Activated effector memory CD4-positive, alpha-beta T cell treated with Interleukin-2 at 50 U/mL for 16 hours (primary cell): ENCODE results near the gene TANK.

Experiments
- DNase-seq: peaks from one replicate; pipeline ENCODE4 v3.0.0-alpha.2; 2020

Gene TANK

DNA sequence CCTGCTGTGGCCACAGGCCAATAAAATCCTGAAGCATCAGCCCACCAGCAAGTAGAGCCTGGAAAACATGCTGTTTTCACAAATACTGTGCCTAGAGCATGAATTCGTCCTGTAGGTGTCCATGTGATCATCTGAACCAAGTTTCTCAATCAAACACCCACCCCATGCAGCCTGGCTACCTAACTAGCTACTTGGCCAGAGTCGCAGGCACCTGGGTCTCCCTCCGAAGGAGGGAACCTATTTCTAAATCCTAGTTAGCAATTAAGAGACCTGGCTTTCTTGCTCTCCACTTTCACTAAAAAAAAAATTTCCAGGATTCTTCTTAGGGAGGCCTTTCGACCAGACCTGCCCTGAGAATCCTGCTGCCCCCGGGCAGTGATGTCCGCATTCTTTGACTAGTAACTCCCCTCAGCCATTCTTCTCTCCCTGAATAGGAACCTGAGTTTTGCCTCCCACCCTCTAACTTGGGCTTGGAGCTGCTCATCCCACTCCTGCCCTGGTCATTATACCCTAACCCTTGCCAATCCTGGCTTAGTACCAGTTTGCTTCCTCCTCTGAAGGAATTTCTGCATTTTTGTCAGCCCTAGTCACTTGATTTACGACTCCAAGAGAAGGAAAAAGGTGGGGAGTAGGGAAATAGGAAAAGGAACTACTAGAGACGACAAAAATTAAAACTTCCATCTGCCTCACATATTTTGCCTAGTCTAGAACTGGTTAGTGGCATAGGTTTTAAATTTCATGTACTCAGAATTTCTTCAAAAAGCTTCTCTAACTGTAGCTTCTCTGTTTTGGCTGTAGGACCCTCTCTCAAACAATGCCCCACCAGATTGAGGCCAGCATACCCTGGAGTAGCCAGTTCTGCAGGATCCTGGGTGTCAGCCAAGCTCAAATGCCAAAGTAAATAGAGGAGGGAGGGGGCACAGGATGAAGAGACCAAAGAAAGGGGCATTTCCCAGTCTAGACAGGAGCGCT is 25.4 kb upstream of the TANK start:
- DNase-seq = no peak

DNA sequence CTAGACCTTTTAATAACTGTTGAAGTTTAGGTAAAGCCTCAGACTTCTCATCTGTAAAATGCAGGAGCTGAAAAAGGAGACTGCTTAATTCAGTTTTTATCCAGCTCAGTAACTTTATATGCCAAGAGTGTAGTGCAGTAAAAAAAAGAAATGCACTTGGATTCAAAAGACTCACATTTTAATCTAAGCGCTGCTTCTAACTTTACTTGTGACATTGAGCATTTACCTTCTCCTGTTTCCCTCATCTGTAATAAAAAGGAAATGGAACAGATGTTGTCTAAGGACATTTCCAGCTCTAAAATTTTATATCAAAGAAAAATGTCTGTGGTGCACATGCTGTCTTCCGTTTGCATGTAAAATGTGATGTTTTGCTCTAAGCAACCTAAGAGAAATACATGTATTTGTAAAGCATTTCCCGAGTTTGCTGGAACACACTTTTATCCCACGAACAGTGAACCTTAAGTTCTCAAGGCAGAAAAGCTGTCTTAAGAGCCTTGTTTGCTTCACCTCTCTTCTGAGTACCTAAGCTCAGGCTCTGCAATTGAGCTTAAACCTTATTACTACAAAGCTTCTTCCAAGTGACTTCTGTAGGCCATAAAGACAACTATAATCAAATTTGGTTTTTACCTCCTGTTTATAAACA is 24.2 kb upstream of the TANK start:
- no peak for DNase-seq

DNA sequence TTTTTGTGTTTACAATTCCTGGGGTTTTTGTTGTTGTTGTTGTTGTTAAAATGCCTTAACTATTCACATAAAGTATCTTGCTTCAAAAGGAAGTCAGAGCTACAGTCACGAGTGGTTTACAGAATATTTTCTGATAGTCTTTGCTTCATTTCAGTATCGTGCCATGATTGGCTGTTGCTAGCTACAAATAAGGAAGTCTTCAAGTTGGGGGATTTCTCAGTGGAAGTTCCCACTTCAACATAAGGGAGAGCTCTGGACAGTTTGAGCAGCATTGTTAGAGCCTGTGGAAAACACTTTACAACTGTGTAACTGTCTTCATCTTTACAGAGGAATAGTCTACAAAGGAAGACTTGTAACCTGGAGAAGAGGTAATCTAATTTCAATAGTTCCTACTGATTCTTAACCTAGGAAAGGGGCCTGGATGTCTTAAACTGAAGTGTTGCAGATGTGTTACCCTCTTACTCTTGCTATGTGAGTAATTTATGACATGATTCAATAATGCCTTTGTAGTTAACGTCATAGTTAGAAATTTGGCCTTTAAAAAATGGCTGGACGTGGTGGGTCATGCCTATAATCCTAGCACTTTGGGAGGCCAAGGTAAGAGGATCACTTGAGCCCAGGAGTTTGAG is 23.4 kb upstream of the TANK start:
- no peak for DNase-seq

DNA sequence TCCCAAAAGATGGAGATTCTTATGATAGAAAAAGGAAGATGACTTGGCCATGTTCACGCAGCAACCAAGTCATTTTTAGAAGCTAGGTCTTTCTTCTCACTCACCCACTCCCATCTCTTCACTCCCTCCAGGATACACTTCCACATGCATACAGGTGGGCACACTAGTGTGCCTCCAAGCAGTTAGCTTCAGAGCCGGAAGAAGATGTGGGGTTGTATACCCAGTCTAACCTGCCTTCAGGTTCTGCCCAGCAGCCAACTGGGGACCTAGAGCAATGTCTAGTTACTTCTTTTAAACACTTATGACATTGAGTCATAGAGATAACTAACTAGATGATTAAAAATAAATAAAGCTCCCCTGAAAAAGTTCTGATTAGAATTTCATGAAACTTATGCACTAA is 21.8 kb upstream of the TANK start:
- DNase-seq = no peak

DNA sequence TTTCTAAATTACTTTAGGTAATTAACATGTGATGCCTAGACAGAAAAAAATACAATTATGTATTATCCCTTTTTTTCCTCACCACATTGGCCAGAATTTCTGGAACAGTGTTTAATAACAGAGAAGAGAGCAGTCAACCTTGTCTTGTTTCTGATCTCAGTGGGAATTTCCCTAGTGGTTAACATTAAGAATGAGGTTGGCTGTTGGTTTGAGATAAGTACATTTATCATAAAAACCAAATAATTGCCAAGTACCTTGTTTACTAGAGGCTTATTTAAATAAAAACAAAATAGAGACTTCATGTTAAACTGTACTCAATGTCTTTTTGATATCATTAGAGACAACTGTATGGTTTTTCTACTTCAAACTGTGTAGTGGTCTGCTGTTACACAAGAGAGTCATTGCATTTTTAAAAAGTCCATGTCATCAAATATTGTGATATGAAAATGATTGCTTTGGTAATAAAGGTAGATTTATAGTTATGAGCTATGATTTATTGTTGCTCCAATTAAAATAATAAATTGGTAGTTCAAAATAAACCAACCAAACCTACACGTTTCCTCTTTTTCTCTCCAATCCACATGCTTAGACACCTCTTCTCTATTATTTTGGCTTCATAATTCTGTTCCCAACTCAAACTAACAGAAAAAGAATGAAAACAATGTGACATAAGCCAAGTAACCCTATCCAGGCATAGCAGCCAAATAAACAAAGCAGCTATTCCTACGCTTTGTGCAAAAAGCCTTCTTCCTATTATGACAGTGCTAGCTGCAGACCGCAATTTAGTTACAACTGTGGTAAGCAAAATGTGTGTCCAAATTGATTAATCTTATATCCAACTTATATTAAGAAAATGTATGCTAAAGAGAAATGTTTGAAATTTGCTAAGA is 20.9 kb upstream of the TANK start:
- DNase-seq = no peak

DNA sequence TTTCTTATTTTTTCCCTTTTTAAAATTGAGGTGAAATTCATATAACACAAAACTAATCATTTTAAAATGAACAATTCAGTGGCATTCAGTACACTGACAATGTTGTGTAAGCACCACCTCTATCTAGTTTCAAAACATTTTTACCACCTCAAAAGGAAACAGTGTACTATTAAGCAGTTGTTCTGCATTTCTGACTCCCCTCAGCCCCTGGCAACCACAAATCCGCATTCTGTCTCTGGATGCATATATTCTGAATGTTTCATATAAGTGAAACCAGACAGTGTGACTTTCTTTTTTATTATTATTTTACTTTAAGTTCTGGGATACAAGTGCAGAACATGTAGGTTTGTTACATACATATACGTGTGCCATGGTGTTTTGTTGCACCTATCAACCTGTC is 19.2 kb upstream of the TANK start:
- no peak for DNase-seq

DNA sequence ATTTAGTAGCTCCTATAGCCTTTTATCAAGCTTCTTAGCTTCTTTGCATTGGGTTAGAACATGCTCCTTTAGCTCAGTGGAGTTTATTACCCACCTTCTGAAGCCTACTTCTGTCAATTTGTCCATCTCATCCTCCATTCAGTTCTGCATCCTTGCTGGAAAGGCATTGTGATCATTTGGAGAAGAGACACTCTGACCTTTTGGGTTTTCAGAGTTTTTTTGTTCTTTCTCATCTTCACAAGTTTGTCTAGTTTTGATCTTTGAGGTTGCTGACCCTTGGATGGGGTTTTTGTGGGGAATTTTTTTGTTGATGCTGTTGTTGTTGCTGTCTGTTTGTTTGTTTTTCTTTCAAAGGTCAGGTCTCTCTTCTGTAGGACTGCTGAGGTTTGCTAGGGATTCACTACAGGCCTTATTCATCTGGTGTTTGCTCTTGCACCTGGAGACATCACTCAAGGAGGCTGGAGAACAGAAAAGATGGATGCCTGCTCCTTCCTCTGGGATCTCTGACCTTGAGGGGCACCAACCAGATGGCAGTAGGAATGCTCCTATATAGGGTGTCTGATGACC is 13.9 kb upstream of the TANK start:
- no peak for DNase-seq

DNA sequence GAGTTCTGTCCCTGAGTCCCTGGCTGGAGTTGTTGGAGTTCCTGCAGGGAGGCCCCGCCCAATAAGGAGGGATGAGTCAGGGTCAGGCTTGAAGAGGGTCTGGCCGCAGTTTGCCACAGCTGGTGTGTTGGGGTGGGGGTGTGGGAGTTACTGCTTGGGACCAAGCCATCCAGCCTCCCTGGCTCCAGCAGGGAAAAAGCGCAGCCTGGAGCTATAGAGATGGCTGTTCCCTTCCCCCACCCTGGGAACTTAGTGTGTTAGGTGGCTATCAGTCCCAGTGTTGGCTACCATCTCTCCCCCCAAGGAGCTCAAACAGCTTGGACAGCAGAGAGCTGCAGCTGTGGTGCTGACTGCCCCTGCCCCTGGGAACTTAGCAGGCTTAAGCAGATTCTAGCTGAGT is 13.2 kb upstream of the TANK start:
- no peak for DNase-seq

DNA sequence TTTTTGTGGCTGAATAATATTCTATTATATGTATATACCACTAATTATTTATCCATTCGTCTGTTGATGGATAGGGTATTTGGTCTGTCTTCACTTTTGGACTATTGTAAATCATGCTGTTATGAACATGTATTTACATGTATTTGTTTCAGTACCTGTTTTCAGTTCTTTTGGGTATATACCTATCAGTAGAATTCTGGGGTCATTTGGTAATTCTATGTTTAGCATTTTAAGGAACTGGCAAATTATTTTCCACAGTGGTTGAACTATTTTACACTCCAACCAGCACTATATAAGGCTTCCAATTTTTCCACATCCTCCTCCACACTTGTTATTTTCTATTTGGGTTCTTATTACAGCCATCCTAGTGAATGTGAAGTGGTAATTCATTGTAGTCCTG is 12.4 kb upstream of the TANK start:
- no peak for DNase-seq

DNA sequence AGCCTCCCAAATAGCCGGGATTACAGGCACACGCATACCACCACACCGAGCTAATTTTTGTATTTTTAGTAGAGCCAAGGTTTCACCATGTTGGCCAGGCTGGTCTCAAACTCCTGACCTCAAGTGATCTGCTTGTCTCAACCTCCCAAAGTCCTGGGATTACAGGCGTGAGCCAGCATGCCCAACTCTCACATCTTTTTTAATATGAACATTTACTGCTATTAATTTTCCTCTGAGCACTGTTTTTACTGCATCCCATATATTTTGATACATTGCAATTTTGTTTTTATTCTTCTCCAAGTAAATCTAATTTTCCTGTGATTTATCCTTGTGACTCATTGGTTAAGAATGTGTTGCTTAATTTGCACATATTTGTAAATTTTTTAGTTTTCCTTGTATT is 9.5 kb upstream of the TANK start:
- DNase-seq = no peak

DNA sequence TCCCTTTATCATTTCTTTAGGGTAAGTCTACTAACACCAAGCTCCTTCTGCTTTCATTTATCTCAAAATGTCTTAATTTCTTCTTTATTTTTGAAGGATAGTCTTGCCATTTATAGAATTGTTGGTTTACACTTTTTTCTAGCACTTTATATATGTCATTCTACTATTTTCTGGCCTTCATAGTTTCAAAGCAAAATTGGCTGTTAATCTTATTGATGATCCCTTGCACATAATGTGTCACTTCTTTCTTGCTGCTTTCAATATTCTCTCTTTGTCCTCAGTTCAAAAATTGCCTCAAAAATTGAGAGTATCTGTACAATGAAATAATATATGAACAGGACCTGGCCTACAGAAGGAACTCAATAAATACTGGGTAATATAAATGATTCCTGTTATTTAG is 7.9 kb upstream of the TANK start:
- no peak for DNase-seq

DNA sequence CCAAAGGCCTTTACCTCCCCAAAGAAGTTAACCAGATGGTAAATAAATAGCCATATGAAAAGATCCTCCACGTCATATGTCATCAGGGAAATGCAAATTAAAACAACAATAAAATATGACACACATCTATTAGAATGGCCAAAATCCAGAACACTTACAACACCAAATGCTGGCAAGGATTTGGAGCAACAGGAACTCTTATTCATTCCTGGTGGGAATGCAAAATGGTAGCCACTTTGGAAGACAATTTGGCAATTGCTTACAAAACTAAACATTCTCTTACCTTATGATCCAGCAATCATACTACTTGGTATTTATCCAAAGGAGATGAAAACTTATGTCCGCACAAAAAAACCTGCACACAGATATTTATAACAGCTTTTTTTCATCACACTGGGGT is 1.3 kb upstream of the TANK start:
- no peak for DNase-seq

DNA sequence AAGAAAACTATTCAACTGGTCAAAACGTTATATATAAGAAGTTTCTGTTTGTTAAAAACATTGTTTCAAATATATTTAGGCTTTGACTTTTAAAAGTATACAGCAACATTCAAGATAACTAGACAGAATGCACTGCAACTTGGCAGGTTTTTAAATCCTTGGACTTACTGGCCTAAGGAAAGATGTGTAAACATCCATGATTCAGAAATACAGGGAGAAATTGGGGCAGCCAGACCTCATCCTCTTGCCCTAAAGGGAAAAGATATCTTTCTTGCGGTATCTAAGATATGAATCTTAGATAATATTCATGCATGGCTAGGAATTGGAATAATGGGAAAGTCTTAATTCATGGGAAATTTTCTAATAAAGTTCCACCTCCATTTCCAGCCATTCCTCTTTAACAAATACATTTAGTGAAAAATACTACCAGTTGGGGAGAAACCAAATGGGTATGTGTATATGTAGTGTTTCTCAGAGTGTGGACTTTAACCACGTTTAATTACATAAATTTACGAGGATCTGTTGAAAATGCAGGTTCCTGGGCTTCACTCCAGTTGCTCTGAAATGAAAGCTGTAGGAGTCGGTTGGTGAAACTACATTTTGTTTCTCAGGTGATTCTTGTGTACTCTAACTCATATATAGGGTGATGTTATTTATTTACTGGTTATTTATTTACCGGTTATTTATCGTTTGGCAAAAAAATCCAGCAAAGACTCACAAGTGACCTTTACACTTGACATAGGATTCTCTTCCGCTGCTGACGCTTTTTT is 587 bp upstream of the TANK start:
- DNase-seq = no peak

DNA sequence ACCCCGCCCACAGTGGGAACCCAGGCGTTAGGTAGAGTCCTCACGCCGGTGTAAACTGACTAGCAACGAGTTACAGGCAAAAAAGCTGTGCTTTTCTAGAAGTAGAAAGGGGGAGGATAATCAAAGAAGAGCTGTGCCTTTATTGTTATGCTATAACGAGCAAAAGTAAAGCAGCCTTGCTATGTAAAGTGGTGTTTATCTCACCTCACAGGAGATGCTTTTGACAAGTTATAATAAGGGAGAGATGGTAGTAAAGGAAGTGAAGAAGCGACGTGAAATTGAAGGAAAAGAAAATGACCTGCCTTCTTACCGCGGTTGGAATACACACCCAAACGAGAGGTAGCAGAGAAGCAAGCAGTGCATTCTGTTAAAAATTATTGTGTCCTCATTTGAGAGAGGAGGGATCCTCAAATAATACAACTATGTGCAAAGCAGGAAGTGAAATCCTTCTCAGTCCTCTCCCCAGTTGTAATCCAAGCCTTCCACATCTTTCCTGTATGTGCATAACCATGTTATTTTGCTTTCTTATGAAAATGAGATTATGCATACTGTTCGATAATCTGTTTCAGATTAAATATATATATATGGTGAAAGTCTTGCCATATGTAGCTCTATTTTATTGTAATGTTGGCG is 962 bp downstream of the TANK start:
- no peak for DNase-seq

DNA sequence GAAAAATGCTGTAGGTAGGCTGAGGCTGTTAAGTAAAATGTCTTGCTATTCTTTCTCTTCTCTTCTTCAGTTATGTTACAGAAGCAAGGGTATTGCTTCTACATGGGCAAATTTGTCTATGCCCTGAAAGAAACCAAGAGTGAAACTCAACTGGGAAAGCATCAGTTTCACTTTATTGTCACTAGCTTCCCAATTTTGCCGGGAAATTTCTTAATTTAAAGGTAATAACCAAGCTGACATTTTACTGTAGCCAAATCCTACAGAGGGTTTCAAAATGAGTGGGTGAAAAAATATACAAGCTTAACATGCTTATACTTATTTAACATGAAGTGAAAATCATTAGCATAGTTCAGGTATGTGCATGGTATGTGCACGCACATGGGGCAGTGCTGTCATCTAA is 3.2 kb downstream of the TANK start:
- no peak for DNase-seq

DNA sequence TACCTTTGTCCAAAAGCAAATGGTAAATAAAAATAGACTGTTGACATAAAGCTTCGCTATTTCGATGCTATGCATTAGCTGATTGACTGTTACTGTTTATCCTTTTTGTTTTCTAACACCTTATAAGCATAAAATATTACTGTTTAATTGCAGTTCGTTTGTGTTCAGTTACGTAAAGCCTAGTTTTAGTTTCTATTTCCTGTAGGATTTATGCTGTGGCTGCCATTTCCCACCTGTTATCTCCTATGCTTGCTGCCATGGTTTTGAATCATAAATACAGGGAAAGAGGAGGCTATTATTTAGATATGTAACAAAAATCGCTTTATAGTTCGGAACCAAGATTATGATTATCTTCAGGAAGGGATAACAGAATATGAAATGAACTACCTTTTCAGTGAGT is 3.9 kb downstream of the TANK start:
- DNase-seq = no peak

DNA sequence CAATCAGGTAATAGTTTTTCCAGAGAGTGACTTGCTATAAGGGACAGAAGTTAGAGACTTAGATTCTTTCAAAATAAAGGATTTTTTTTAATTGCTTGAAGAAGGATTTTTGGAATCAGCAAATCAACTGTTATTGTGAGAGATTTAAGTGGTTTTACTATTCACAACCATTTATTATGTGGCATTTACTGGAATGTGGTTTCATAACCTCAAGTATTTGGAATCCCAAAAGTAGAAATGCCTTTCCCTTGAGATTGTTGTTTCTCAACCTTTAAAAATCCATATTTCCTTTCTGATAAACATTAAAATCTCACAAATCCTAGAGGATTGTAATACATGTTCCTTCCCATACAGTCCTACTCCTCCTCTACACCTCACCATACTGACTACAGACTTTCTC is 5.0 kb downstream of the TANK start:
- DNase-seq = no peak

DNA sequence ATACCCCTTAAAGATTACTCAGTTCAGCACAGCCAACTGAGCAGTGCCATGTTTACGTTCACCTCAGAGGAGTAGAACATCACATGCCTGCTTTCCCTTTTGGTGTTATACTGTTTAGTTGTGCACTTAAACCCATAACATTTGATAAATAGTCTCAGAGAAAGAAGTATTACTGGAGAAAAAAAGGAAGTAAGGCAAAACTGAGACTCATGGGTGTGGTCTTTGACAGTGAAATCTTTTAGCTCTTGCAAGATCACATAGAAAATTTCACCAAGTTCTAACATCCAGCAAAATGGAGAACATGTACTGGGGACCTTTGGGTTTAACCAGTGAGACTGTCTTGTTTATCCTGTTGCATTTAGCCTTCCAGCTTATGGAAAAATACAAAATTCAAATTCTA is 5.6 kb downstream of the TANK start:
- DNase-seq = no peak

DNA sequence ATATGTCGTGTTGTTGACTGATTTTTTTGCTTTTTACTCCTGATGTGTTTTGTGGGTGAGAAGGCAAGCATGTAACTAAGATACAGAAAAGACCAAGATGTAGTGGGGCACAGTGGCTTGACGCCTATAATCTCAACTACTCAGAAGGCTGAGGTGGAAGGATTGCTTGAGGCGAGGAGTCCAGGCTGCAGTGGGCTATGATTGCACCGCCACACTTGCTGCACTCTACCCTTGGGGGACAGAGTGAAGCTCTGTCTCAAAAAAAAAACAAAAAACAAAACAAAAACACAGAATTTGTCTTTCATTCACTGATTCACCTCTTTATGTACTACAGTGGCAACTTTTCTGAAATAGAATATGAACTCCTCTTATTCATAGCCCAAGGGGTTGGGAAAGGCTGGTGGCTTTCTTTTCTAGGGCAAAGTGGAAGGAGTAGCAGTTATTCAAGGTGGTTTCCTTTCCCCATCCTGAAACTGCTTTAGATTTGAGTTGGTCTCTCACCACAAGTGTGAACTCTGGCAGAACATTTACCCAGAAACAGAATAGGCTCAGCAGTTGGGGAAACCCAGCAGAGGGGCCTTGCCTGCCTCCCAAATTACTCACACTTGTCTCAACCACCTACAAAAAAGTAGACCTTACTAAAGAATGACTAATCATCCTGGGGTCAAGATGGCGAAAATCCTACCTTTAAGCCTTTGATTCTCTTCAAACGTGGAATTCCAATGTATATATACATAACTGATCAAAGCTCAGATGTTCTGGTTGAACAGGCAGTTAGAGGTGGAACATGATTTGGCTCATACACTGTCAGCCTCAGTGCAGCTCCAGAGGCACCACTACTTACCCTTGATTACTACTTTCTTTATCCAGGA is 6.5 kb downstream of the TANK start:
- DNase-seq = peak; percentile 31

DNA sequence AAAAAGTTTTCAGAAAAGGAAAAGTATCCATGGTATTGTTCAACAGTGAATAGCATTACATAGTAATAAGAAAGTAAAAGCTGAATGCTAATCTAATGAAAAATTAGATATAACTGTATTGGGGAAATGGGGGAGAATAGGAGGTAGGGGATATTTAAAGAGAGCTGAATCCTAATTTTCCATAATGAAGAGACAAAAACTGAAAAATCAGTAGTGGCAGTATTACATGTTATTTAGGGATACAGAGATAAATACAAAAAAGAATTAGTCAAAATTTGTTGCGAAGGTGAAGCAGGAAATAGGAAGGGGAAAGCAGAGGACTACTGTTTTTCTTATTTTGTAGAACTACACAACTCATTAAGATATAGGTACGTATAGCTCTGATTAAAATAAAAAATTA is 9.1 kb downstream of the TANK start:
- no peak for DNase-seq
